Suprapubic skin (tissue), 4 donors: Measurements from ENCODE around the gene SWAP70. TPM values are rescaled to one million over a fixed set of nuclear protein-coding genes. Genes with fewer than 3 reads are reported as not detected.
A peak's percentile ranks its signal among the peaks of the same experiment; 100 is the strongest.

Source experiments
- DNase-seq, 2 donors: peaks; one replicate each; pipeline ENCODE4 v3.0.0-alpha.2; 2019; ENCODE audit warnings: low spot score in 2 of 2
- H3K27ac ChIP-seq: fragments of 200-600 bp; sonication (generic); one replicate; pipeline ENCODE4 v1.5.1; 2019
- H3K27me3 ChIP-seq: fragments of 200-600 bp; sonication (generic); one replicate; pipeline ENCODE4 v1.5.1; 2019
- H3K36me3 ChIP-seq: fragments of 200-600 bp; sonication (generic); one replicate; pipeline ENCODE4 v1.5.1; 2019
- H3K4me1 ChIP-seq: fragments of 200-600 bp; sonication (generic); one replicate; pipeline ENCODE4 v1.5.1; 2019
- H3K4me3 ChIP-seq: fragments of 200-600 bp; sonication (generic); one replicate; pipeline ENCODE4 v1.5.1; 2019; ENCODE audit warnings: mild to moderate bottlenecking
- H3K9me3 ChIP-seq: fragments of 200-600 bp; sonication (generic); one replicate; pipeline ENCODE4 v1.5.1; 2019
- EP300 ChIP-seq: sonication (generic); formaldehyde crosslinking; IDR thresholded peaks from one replicate; pipeline ENCODE4 v1.6.1; 2017; ENCODE audit warnings: antibody characterized with exemption
- POLR2A ChIP-seq, 2 donors: fragments of 450-650 bp; IDR thresholded peaks; one replicate each; pipeline ENCODE4 v1.6.1; 2017; ENCODE audit warnings: antibody characterized with exemption in 2 of 2, mild to moderate bottlenecking in 2 of 2, moderate library complexity in 2 of 2
- POLR2AphosphoS5 ChIP-seq, 3 donors: sonication (generic); formaldehyde crosslinking; IDR thresholded peaks; one replicate each; pipeline ENCODE4 v1.6.1; 2017; ENCODE audit warnings: antibody characterized with exemption in 3 of 3
- WGBS: methylation state at CpG from one replicate; pipeline ENCODE4 v1.1.5; 2018; 5-methylcytosine and 5-hydroxymethylcytosine counted together
- total RNA-seq, 4 donors: library from RNA; depleted of rRNA; stranded (reverse); fragments of >200 nt; gene quantifications; one replicate each; pipeline ENCODE4 v1.1.0, GENCODE V29; 2016
- TF ChIP-seq, protein P1 (sequence below), 2 donors: fragments of 200-600 bp in 1 of 2; fragments of 450-650 bp in 1 of 2; sonication (generic) in 1 of 2; IDR thresholded peaks; one replicate each; pipeline ENCODE4 v1.5.1; 2016 to 2019; ENCODE audit warnings: antibody characterized with exemption in 2 of 2, mild to moderate bottlenecking in 1 of 2, moderate library complexity in 1 of 2

The SWAP70 gene
- total RNA-seq, 4 donors from 2014 or later: 27.6 to 64.9 (median 35.8) TPM

DNA sequence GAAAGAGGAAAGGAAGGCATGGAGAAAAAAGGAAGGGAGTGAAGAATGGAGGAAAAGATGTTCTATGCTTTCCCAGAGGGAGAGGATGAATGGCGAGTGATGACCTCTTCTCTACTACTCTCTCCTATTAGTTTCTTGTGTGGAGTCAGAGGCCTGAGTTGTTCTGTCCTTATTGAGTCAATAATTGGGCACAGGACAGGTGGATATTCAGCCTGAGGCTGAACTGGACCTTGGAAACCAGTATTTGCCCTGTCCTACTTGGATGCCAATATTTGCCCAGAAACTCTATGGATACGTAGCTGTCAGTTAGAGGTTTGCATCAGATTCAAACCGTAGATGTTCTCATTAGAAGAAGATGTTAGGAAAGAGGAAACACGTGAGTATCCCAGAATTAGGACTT is 17.6 kb upstream of the SWAP70 start:
- WGBS: 87% methylated on average over 4 of the region's 4 CpGs
- H3K27me3 ChIP-seq: no peaks in the 10 kb centered on the region
- H3K4me1 ChIP-seq: no peaks in the 10 kb centered on the region
- H3K36me3 ChIP-seq: no peaks in the 10 kb centered on the region
- TF ChIP-seq, protein P1, sequence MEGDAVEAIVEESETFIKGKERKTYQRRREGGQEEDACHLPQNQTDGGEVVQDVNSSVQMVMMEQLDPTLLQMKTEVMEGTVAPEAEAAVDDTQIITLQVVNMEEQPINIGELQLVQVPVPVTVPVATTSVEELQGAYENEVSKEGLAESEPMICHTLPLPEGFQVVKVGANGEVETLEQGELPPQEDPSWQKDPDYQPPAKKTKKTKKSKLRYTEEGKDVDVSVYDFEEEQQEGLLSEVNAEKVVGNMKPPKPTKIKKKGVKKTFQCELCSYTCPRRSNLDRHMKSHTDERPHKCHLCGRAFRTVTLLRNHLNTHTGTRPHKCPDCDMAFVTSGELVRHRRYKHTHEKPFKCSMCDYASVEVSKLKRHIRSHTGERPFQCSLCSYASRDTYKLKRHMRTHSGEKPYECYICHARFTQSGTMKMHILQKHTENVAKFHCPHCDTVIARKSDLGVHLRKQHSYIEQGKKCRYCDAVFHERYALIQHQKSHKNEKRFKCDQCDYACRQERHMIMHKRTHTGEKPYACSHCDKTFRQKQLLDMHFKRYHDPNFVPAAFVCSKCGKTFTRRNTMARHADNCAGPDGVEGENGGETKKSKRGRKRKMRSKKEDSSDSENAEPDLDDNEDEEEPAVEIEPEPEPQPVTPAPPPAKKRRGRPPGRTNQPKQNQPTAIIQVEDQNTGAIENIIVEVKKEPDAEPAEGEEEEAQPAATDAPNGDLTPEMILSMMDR (IDR thresholded peaks at IDR 0.05): no peak
- TF ChIP-seq POLR2A (IDR thresholded peaks at IDR 0.05): no peak
- TF ChIP-seq EP300: no peak
- no peak for TF ChIP-seq POLR2AphosphoS5 (IDR thresholded peaks at IDR 0.05)
- no peak overlapping the region for H3K4me3 ChIP-seq
- no peak for DNase-seq
- no peak overlapping the region for H3K27ac ChIP-seq
- H3K9me3 ChIP-seq: no peaks in the 10 kb centered on the region

DNA sequence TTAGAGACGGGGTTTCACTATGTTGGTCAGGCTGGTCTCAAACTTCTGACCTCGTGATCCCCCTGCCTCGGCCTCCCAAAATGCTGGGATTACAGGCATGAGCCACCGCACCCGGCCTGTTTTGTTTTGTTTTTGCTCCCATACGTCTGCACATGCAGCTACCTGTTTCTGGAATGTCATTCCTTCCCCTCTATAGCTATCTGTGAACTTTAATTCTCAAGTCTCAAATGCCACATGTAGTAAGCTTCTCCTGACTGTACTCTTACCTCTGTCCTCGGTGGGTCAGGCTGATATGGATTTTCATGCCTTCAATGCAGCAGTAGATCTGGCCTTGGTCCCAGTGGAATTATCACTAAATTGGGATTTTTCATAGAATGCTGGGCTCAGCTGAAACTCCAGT is 12.4 kb upstream of the SWAP70 start:
- H3K36me3 ChIP-seq: no peaks in the 10 kb centered on the region
- 64% methylated on average over 7 of the region's 7 CpGs for WGBS
- peak overlapping the region; percentile 32 for H3K27ac ChIP-seq
- H3K27me3 ChIP-seq: no peaks in the 10 kb centered on the region
- no peak for DNase-seq
- no peak overlapping the region for H3K4me3 ChIP-seq
- TF ChIP-seq POLR2A (IDR thresholded peaks at IDR 0.05): no peak
- TF ChIP-seq, protein P1 (IDR thresholded peaks at IDR 0.05): no peak
- no peak for TF ChIP-seq EP300
- no peak for TF ChIP-seq POLR2AphosphoS5 (IDR thresholded peaks at IDR 0.05)
- no peaks in the 10 kb centered on the region for H3K9me3 ChIP-seq
- H3K4me1 ChIP-seq: peaks cover 13% of the 10 kb centered on the region

DNA sequence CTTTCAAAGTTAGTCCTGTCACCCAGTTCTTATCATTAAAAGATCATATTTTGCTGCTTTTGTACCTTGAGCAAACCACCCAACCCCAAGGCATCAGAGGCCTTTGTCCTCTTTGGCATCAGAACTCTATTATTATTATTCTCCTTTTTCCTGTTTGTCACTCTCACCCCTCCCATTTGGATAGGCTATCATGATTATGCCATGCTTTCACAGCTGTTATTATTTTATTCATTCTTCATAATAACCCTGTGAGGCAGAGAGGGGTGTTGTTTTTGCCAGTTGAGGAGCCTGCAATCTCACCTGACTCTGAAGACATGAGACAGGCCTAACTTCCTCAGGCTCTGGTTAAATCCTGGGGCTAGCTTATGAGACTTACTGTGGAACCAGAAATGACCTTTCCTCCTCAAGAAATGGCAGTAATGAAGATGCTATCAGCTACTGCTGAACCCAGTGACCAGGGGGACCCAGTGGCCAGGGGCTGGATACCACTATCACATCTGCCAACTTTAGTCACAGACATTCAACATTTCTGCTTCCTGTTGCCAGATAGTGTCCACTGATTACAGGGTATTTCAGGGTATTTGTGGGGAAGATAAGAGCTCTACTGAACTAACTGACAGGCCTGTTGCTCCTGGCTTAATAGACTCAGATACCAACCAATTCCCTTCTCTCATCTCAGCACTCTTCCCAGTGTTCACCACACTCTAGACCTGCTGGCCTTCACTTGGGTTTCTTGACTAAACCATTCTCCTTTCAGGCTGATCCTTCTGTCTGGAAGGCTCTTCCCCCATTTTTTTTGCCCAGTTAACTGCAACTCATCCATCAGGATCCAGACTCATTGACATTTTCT is 11.8 kb upstream of the SWAP70 start:
- TF ChIP-seq, protein P1 (IDR thresholded peaks at IDR 0.05): no peak
- TF ChIP-seq POLR2A (IDR thresholded peaks at IDR 0.05): no peak
- TF ChIP-seq EP300: no peak
- TF ChIP-seq POLR2AphosphoS5 (IDR thresholded peaks at IDR 0.05): no peak
- Histone ChIP-seq H3K4me1 (peaks cover 13% of the 10 kb centered on the region), H3K36me3 (no peaks in the 10 kb centered on the region), H3K27ac (peak overlapping the region; percentile 38), H3K9me3 (no peaks in the 10 kb centered on the region), H3K27me3 (no peaks in the 10 kb centered on the region), H3K4me3 (no peak overlapping the region)
- no peak for DNase-seq

DNA sequence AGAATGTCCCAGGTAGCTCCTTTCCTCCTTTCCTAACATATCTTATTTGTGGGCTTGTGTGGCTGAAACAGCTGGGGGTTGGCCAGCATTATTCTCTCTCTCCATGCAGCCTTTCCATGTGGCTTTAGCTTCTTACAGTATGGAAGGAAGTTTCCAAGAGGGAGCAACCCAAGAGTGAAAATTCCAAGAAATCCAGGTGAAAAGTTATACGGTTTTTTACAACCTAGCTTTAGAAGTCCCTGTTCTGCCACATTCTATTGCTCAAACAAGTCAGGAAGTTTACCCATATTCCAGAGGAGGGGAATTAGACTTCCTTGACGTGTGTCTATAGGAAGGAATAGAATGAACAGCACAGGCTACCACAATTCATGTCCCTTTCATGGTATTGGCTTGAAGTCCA is 10.0 kb upstream of the SWAP70 start:
- DNase-seq: no peak
- 76% methylated on average over 2 of the region's 2 CpGs for WGBS

DNA sequence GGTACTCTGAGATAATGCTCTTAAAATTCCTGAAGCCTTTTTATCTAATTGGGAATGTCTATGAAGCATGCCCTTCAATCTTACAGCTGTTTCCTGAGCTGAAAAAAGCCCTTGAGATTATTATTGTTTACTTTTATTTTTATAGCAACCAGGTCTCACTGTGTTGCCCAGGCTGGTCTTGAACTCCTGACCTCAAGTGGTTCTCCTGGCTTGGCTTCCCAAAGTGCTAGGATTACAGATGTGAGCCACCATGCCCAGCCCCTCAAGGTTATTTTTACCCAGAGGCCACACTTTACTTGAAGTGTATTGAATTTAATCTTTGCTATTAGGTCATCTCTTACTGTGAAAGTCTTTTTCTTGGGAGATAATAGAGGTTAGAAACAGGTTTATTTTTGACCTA is 7.0 kb upstream of the SWAP70 start:
- DNase-seq: no peak
- no peak overlapping the region for H3K27ac ChIP-seq
- no peak for TF ChIP-seq POLR2A (IDR thresholded peaks at IDR 0.05)
- TF ChIP-seq, protein P1 (IDR thresholded peaks at IDR 0.05): no peak
- no peaks in the 10 kb centered on the region for H3K9me3 ChIP-seq
- H3K36me3 ChIP-seq: no peaks in the 10 kb centered on the region
- peaks cover 9% of the 10 kb centered on the region for H3K4me1 ChIP-seq
- H3K27me3 ChIP-seq: no peaks in the 10 kb centered on the region
- no peak overlapping the region for H3K4me3 ChIP-seq

More for the DNA sequence above, 10.0 kb upstream of the SWAP70 start:
- Histone ChIP-seq H3K27me3 (no peaks in the 10 kb centered on the region), H3K4me3 (no peak overlapping the region), H3K36me3 (no peaks in the 10 kb centered on the region), H3K27ac (no peak overlapping the region), H3K9me3 (no peaks in the 10 kb centered on the region), H3K4me1 (peaks cover 13% of the 10 kb centered on the region)
- TF ChIP-seq POLR2A (IDR thresholded peaks at IDR 0.05): no peak

DNA sequence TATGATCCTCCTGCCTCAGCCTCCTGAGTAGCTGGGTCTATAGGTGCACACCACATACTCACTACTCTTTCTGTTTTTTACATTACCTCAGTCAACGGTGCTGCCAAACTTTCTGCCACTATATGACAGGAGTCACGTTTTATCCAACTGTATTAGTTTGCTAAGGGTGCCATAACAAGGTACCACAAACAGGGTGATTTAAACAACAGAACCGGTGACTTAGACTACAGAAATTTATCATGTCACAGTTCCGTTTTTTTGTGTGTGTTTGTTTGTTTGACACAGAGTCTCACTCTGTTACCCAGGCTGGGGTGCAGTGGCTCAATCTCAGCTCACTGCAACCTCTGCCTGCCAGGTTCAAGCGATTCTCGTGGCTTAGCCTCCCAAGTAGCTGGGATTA is 6.3 kb upstream of the SWAP70 start:
- no peaks in the 10 kb centered on the region for H3K36me3 ChIP-seq
- no peak overlapping the region for H3K4me3 ChIP-seq
- peaks cover 5% of the 10 kb centered on the region for H3K4me1 ChIP-seq
- TF ChIP-seq, protein P1 (IDR thresholded peaks at IDR 0.05): no peak
- TF ChIP-seq POLR2AphosphoS5 (IDR thresholded peaks at IDR 0.05) (no peak), EP300 (no peak), POLR2A (IDR thresholded peaks at IDR 0.05) (no peak)
- no peaks in the 10 kb centered on the region for H3K27me3 ChIP-seq
- DNase-seq: no peak
- H3K27ac ChIP-seq: no peak overlapping the region
- WGBS: 96% methylated on average over 6 of the region's 6 CpGs
- H3K9me3 ChIP-seq: no peaks in the 10 kb centered on the region
